HCT116 (cell line): Measurements from ENCODE around the gene RBM19. TPM values are rescaled to one million over a fixed set of nuclear protein-coding genes. Genes with fewer than 3 reads are reported as not detected.

Experiments used
- ATAC-seq: fragments of 200-7000 bp; cut with Tn5 transposase; 2 replicates; pipeline ENCODE4 v1.9.1; 2020; ENCODE audit warnings: mild to moderate bottlenecking, moderate library complexity
- BruUV-seq: library from RNA; stranded (reverse); fragments of 400-500 nt; replicated peaks from 2 replicates; lab custom pipeline; 2021; lab: Mats Ljungman, UMichigan
- CTCF ChIA-PET: fragments of 300-600 bp; sonication (Branson Sonifier 250); formaldehyde crosslinking; loops from one replicate; lab custom pipeline; 2021; ENCODE audit warnings: antibody characterized with exemption; lab: Charles Lee
- POLR2A ChIA-PET: fragments of 300-600, 350-600 bp; sonication (Branson Sonifier 250); formaldehyde crosslinking; loops from one replicate; lab custom pipeline; 2021; ENCODE audit warnings: antibody characterized with exemption; lab: Charles Lee
- RAD21 ChIA-PET, 2 experiments: fragments of 300-600 bp; sonication (Branson Sonifier 250); formaldehyde crosslinking; loops; one replicate each; lab custom pipeline; 2023; ENCODE audit warnings: low total read pairs in 2 of 2; ENCODE audit not compliant: uncharacterized antibody in 2 of 2, unreplicated experiment in 2 of 2, low non-redundant PET in 1 of 2; lab: Charles Lee
- DNase-seq: peaks from one replicate; pipeline ENCODE4 v3.0.0-alpha.2; 2010; ENCODE audit warnings: low read depth, low spot score
- H2AFZ ChIP-seq: fragments of 200-600 bp; shearing (Covaris generic), sonication (generic); 2 replicates; pipeline ENCODE4 v1.6.1; 2017; ENCODE audit warnings: low read depth, mixed run types, mixed read lengths, antibody characterized with exemption, low read length; ENCODE audit not compliant: poor library complexity, severe bottlenecking
- H3K27ac ChIP-seq: 2 replicates; pipeline ENCODE4 v1.5.1; 2012; ENCODE audit warnings: low read depth, low read length
- H3K27me3 ChIP-seq: fragments of 200-600 bp; sonication (generic); 2 replicates; pipeline ENCODE4 v1.6.1; 2016; ENCODE audit warnings: mixed run types, low read length, mixed read lengths; ENCODE audit not compliant: insufficient read depth
- H3K36me3 ChIP-seq, 2 experiments: fragments of 200-500 bp in 1 of 2; fragments of 200-600 bp in 1 of 2; sonication (Bioruptor generic) in 1 of 2; sonication (generic) in 1 of 2; 2 replicates each; pipeline versions ENCODE4 v1.5.1 to v1.6.1; 2014 to 2016; ENCODE audit warnings: low read length in 2 of 2, inconsistent platforms in 1 of 2, mixed read lengths in 1 of 2, mixed run types in 1 of 2; ENCODE audit not compliant: insufficient read depth in 2 of 2, control insufficient read depth in 1 of 2
- H3K4me1 ChIP-seq, 2 experiments: fragments of 200-600 bp in 1 of 2; sonication (generic) in 1 of 2; 2 replicates each; pipeline versions ENCODE4 v1.5.1 to v1.6.1; 2012 to 2017; ENCODE audit warnings: low read length in 2 of 2, inconsistent platforms in 1 of 2, mild to moderate bottlenecking in 1 of 2, mixed read lengths in 1 of 2, mixed run types in 1 of 2, moderate library complexity in 1 of 2; ENCODE audit not compliant: insufficient read depth in 2 of 2, control insufficient read depth in 1 of 2
- H3K4me2 ChIP-seq: fragments of 200-600 bp; sonication (generic); 2 replicates; pipeline ENCODE4 v1.6.1; 2017; ENCODE audit warnings: mixed run types, low read length, mixed read lengths
- H3K4me3 ChIP-seq, 2 experiments: fragments of 200-600 bp in 1 of 2; sonication (generic) in 1 of 2; replicated peaks in 1 of 2; 2 replicates each; pipeline ENCODE4 v1.5.1; 2011 to 2016; ENCODE audit warnings: low read length in 2 of 2, control low read depth in 1 of 2, low read depth in 1 of 2, mild to moderate bottlenecking in 1 of 2, mixed read lengths in 1 of 2, mixed run types in 1 of 2
- H3K79me2 ChIP-seq: fragments of 200-600 bp; sonication (generic); 2 replicates; pipeline ENCODE4 v1.6.1; 2017; ENCODE audit warnings: mild to moderate bottlenecking, mixed run types, low read length, moderate library complexity, mixed read lengths; ENCODE audit not compliant: insufficient read depth
- H3K9ac ChIP-seq: fragments of 200-600 bp; sonication (generic); 2 replicates; pipeline ENCODE4 v1.6.1; 2016; ENCODE audit warnings: low read length, mixed read lengths
- H3K9me2 ChIP-seq: fragments of 200-600 bp; sonication (generic), shearing (Covaris generic); 2 replicates; pipeline ENCODE4 v1.6.1; 2017; ENCODE audit warnings: mixed run types, mild to moderate bottlenecking, moderate library complexity; ENCODE audit not compliant: insufficient read depth
- H3K9me3 ChIP-seq, 2 experiments: fragments of 200-500 bp in 1 of 2; fragments of 200-600 bp in 1 of 2; sonication (Bioruptor generic) in 1 of 2; sonication (generic) in 1 of 2; 2 replicates each; pipeline ENCODE4 v1.6.1; 2014 to 2017; ENCODE audit warnings: low read length in 2 of 2, mixed read lengths in 2 of 2, inconsistent platforms in 1 of 2, low read depth in 1 of 2, mild to moderate bottlenecking in 1 of 2, mixed run types in 1 of 2, moderate library complexity in 1 of 2; ENCODE audit not compliant: control insufficient read depth in 1 of 2, insufficient read depth in 1 of 2
- H4K20me1 ChIP-seq: fragments of 200-600 bp; sonication (generic), shearing (Covaris generic); 2 replicates; pipeline ENCODE4 v1.6.1; 2017; ENCODE audit warnings: mixed run types, mild to moderate bottlenecking, moderate library complexity; ENCODE audit not compliant: insufficient read depth
- CEBPB ChIP-seq: IDR thresholded peaks from 2 replicates; pipeline ENCODE4 v1.6.1; 2012; ENCODE audit warnings: low read depth
- EZH2 ChIP-seq: fragments of 200-600 bp; sonication (generic); IDR thresholded peaks from 2 replicates; pipeline ENCODE4 v1.6.1; 2017; ENCODE audit warnings: antibody characterized with exemption, mixed run types
- EZH2phosphoT487 ChIP-seq: fragments of 200-600 bp; IDR thresholded peaks from 2 replicates; pipeline ENCODE4 v1.6.1; 2018; ENCODE audit warnings: antibody characterized with exemption, borderline replicate concordance
- POLR2A ChIP-seq: IDR thresholded peaks from 2 replicates; pipeline ENCODE4 v1.7.0; 2011; ENCODE audit warnings: borderline replicate concordance; ENCODE audit not compliant: insufficient read depth, insufficient read length; ENCODE audit errors: extremely low read depth
- POLR2AphosphoS5 ChIP-seq: IDR thresholded peaks from 2 replicates; pipeline ENCODE4 v1.6.1; 2011; ENCODE audit warnings: mild to moderate bottlenecking, low read depth, low read length, moderate library complexity
- REST ChIP-seq: IDR thresholded peaks from 2 replicates; pipeline ENCODE4 v1.6.1; 2012; ENCODE audit warnings: low read depth
- ZFX ChIP-seq: fragments of 450-650 bp; IDR thresholded peaks from 2 replicates; pipeline ENCODE4 v1.6.1; 2017
- intact Hi-C: fragments of 100-400 bp; cut with micrococcal nuclease; formaldehyde crosslinking; loops from 2 replicates; pipeline ENCODE4 v1.10.0; 2022
- total RNA-seq: library from RNA; stranded (reverse); gene quantifications from one replicate; pipeline ENCODE4 v1.2.1, GENCODE V29; 2021; ENCODE audit not compliant: unreplicated experiment

Gene RBM19
- total RNA-seq, 1 experiment from 2014 or later, result 30.7 TPM

- H3K4me2 ChIP-seq, result no peak overlapping the region
- H4K20me1 ChIP-seq, result no peaks in the 10 kb centered on the region
- CTCF ChIA-PET, result interaction anchor here (2.2 kb wide), 1 partner anchor 25 kb away, joined by 5 read pairs; no protein-coding TSS in a partner anchor
- H2AFZ ChIP-seq, result no peak overlapping the region
- POLR2A ChIA-PET, result no interaction called here
- TF ChIP-seq POLR2A, result no peak
- no peak for TF ChIP-seq EZH2phosphoT487
- TF ChIP-seq REST, result no peak
- no peak for TF ChIP-seq CEBPB
- no peak for TF ChIP-seq POLR2AphosphoS5
- TF ChIP-seq EZH2, result no peak
- TF ChIP-seq ZFX, result no peak
- H3K36me3 ChIP-seq, result no peaks in the 10 kb centered on the region
- no peak overlapping the region for H3K27ac ChIP-seq
- ATAC-seq (no peak), DNase-seq (no peak)
- no peaks in the 10 kb centered on the region for H3K9me3 ChIP-seq
- peaks cover 84% of the 10 kb centered on the region for H3K27me3 ChIP-seq
- no peak overlapping the region for H3K4me3 ChIP-seq
- RAD21 ChIA-PET, result no interaction called here
- H3K9ac ChIP-seq, result no peak overlapping the region
- H3K79me2 ChIP-seq, result no peaks in the 10 kb centered on the region
- BruUV-seq, result no TSS peak
- no peaks in the 10 kb centered on the region for H3K4me1 ChIP-seq
- H3K9me2 ChIP-seq, result no peaks in the 10 kb centered on the region
- intact Hi-C loops, result no loop called here
These were observed 25.3 kb upstream of the RBM19 start for GRCh38 chr12:113991224-113992044.
